Transverse colon (tissue), 4 donors: Measurements from ENCODE around the gene TCAP.

Experiments used
- CTCF ChIP-seq, 5 experiments: fragments of 200-600 bp in 3 of 5; fragments of 450-650 bp in 2 of 5; sonication (generic) in 3 of 5; IDR thresholded peaks; 1 replicate in 2 of 5; 2 replicates in 3 of 5; pipeline ENCODE4 v1.5.1; 2016 to 2017; ENCODE audit warnings: antibody characterized with exemption in 5 of 5, inconsistent platforms in 3 of 5, mild to moderate bottlenecking in 2 of 5, moderate library complexity in 1 of 5
- EP300 ChIP-seq: sonication (generic); formaldehyde crosslinking; IDR thresholded peaks from one replicate; pipeline ENCODE4 v1.6.1; 2017; ENCODE audit warnings: antibody characterized with exemption, low read depth
- POLR2A ChIP-seq: fragments of 450-650 bp; IDR thresholded peaks from one replicate; pipeline ENCODE4 v1.6.1; 2016; ENCODE audit warnings: antibody characterized with exemption, mild to moderate bottlenecking, moderate library complexity
- POLR2AphosphoS5 ChIP-seq, 3 donors: sonication (generic); formaldehyde crosslinking; IDR thresholded peaks; one replicate each; pipeline ENCODE4 v1.6.1; 2016; ENCODE audit warnings: antibody characterized with exemption in 3 of 3

- TF ChIP-seq CTCF (IDR thresholded peaks at IDR 0.05) (no peak), POLR2A (no peak), EP300 (no peak), POLR2AphosphoS5 (IDR thresholded peaks at IDR 0.05) (no peak)
Observed at GRCh38 chr17:39618956-39619785, 46.0 kb upstream of the TCAP start.
